DMS 273 (cell line): ENCODE results near the gene KLHL29.
"Not testable (repeated sequence)": the region's sequence is repeated elsewhere in the genome, so short reads cannot be mapped to it uniquely, and the experiment has no call there.

Experiments
- DNase-seq: peaks from one replicate; lab custom pipeline; 2025; ENCODE audit not compliant: unreplicated experiment; lab: John Stamatoyannopoulos, UW

KLHL29 gene

DNA sequence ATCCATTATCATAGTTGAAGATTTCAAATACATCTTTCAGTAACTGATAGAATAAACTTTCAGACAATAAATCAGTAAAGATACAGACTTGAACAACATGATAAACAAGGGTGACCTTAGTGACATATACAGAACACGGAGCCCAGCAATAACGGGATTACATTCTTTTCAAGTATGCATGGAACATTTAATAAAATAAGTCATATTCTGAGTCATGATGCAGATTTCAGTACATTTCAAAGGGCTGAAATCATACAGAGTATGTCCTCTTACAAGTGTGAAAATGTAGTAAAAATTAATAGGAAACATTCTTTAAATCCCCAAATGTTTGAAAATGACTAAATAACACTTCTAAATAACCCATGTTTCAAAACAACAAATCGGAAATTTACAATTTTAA lies 17.2 kb upstream of the KLHL29 start:
- no peak for DNase-seq

DNA sequence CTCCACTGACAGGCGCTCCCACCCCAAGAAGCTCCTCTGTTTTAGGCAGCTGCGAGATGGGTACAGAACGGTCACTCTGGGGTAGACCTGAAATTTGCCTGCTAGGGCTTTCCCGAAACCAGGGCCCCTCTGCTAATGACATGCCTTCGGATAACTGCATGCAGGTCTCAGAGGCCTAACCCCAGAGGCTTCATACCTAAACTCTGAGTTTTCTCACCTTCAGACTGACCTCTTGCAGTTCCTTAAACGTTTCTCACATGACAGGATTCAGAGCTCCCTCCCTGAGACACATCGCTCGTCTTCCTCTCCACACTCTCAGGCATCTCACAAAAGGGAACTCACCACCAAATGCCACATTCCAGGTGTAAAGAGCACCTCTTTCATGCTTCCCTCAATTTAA lies 11.3 kb upstream of the KLHL29 start:
- no peak for DNase-seq

DNA sequence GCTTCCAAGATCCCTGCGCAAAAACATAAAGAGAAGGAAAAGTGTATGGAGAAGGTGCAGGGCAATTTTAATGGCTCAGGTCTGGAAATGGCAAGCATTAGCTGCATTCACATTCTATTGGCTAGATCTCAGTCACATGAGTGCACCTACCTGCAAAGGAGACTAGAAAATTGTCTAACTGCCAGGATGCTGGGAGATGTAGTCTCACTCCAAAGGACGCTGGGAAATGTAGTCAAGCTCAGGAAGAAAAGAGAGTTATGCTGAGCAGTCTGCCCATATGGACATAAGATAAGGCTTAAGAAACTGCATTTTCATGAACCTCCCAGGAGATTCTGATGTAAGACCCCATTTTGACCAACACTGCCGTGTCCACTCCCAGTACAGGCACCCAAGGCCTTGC lies 9.5 kb upstream of the KLHL29 start:
- DNase-seq: peak; percentile 80

DNA sequence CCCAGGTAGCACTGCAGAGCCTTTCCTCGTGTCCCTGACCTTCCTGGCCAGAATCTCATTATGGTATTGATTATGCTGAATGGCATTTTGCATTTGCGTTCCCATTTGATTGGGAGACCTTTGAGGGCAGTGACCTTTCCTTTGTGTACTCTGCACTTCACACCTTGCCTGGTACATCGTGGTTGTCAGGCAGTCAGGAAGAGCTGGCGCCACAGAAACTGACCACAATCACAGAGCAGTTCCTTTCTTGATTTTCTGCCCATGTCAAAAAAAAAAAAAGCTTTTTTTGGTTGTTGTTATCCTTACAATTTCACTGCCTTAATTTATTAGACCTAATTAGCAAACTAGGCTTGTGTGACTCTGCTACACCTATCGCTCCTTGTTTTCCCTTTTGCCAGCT lies 8.9 kb upstream of the KLHL29 start:
- no peak for DNase-seq

DNA sequence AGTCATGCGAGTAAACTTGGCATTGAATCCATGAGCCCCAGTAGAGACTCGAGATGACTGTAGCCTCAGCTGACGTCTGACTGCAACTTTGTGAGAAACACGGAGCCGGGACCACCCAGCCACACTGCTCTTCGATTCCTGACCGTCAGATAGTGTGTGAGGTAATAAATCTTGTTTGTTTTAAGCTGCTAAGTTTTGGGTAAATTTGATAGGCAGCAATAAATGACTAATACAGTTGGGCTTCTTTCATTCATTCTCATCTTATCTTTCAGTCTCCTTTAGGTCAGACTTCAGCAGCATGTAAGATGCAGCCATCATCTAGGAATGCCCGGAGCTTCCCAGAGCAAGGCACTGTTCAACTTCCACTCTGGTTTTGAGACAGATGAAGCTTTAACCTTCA lies 8.0 kb upstream of the KLHL29 start:
- DNase-seq: no peak

DNA sequence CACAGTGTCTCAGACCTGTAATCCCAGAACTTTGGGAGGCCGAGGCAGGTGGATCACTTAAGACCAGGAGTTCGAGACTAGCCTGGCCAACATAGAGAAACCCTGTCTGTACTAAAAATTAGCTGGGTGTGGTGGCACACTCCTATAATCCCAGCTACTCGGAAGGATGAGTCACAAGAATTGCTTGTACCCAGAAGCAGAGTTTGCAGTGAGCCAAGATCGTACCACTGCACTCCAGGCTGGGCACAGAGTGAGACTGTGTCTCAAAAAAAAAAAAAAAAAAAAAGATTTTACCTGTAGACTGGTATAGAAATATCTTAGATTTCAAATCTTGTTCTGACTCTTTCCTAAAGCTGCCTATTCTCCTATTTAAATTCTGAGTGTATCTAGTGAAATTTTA lies 7.2 kb upstream of the KLHL29 start:
- DNase-seq: no peak

DNA sequence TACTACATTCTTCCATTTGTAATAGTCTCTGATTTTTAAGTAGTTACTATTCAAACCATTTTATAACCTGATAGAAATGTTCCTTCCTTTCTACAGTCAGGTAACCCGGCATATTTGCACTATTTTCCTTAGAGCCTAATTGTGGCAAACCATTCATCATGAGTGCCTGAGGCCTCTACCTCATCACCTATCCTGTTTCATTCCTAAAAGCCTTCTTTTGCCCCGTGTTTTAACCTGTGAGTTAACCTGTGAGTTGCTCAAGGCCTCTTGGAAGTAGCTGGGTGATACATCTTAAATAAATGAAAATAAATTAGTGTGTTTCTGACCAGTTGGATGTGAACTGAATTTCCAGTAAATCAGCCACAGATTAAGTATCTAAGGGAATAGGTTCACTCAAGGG lies 6.5 kb upstream of the KLHL29 start:
- DNase-seq: no peak

DNA sequence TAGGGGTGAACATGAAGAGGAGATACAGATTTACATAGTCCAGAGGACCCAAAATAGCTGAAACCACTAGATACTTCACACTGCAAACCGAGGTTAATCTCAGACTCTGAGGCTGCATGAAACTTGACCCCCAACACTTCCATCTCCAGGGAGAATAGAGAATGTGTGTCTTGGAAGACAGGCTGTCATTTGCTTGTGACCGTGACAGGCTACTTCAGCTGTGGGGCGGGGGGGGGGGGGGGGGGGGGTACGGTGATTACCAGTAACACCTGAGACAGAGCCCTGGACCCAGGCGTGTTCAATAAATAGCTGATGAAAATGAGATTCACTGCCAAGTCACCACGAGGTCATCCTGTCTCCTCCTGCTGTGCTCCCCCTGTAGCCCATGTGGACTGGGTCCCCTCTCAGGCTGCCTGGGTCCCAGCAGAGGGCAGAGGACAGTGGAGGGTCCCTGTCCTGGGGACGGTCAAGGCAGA lies 5.7 kb upstream of the KLHL29 start:
- no peak for DNase-seq

DNA sequence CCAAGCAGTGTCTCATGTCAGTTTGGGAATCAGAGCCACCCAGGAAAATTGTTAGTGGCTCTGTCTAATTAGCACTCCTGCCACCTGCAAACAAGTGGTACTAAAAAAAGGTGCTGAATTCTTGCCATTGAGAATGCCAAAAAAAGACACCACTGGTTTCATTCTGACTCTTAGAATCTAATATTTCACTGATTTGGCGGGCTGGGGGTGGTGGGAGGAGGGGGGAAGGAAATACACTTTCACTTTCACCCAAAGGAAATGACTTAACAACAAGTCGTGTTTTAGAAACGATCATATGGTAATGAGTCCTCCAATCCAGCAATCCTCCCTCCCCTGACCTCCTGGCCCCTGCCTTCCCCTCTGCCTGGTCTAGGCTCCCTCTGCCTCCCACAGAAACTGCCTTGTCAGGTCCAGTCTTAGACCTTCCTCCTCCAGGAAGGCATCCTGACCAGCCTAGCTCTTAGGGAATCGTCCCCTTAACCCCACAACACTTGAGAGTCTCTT lies 4.4 kb upstream of the KLHL29 start:
- DNase-seq: no peak

DNA sequence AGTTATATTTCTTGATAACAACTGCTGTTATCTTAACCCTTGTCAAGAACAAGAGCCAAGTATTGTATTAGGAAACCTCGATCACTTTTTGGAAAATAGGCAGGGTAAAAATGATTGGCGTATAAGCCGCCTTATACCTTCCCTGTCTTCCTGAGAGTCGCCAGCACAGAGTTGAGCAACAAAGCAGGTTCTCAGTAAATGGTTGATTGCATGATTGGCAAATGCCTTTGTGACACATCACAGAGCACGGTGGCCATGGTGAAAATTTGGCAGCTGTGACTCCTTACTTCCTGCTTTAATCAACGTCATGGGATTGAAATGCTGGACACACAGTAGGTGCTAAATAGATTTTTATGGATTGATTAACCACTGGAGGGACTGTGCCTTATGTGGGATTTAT lies 3.9 kb upstream of the KLHL29 start:
- peak; percentile 79 for DNase-seq

DNA sequence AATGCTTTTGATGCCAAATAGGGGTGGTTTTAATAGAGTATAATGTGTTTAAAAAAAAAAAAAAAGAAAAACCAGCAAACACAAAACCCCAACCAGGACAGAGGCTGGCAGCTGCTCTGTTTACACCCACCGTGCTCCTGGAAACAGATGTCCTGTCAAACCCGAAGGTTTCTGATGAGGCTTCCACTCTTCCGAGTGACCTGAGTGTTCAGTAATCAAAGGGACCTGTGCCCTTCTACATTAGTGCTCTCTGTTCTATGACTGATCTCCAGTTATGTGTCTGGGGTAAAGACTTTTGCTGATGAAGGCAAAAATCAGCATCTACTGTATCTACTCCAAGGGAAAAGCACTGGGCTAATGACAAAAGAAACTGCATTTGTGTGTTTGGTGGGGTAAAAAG lies 3.5 kb upstream of the KLHL29 start:
- peak; percentile 59 for DNase-seq

DNA sequence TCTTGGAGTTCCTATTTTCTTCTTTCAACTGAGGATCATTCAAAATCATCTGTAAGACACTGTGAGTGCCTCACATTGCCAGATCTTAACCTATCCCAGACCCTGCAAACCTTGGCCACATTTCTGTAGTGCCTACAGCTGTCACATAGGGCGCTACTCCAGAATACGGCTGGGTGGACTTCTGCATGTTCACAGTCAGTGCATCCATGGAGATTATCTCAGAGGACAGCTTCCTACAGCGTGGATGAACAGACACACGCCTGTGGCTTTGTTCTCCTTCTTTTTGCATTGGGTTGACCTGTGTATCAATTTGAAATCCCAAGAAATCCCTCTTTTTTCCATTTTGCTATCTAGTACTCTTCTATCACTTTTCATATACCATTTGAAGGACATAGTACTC lies 1.9 kb upstream of the KLHL29 start:
- peak; percentile 20 for DNase-seq

DNA sequence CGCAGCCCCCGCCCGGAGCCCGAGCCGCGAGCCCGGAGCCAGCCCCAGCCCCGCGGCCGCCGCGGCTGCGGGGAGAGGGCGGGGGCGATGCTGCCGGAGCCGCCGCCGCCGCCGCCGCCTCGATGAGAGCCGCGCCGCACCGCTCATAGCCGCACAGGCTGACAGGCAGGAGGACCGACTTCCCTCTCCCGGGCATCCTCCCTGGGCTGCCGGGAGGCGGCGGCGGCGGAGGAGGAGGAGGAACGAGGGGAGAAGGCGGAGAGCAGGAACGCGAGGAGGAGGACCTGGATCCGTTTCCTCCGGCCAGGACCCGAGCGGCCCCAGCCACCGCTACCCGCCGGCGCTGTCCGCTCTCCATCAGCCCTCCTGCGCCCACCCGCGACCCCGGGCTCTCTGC lies 370 bp downstream of the KLHL29 start:
- peak; percentile 81 for DNase-seq

DNA sequence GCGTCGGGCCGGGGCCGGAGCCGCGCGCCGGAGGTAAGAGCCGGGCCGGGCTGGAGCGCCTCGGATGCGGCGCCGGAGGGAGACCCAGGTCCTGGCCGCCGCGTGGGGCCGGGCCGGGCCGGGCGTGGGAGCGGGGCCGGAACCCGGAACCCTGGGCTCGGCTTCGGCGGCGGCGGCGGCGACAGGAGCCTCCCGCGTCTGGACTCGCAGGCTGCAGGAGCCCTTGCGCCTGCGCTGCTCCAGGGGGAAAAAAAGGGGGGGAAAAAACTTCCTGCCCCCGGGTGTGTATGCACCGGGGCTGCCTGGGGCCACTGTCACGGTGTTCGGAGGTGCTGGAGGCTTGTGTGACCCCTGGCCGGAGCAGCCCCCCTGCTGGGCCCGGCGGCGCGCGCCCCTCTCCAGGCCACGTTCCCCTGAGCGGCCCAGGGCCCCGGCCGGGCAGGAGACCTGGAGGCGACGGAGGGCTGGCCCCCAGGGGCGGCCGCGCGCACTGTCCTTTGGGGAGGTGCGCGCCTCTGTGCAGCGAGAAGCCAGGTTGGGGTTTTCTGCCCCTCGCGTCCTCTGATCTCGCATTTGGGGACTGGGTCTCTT lies 864 bp downstream of the KLHL29 start:
- DNase-seq: peak; percentile 65

DNA sequence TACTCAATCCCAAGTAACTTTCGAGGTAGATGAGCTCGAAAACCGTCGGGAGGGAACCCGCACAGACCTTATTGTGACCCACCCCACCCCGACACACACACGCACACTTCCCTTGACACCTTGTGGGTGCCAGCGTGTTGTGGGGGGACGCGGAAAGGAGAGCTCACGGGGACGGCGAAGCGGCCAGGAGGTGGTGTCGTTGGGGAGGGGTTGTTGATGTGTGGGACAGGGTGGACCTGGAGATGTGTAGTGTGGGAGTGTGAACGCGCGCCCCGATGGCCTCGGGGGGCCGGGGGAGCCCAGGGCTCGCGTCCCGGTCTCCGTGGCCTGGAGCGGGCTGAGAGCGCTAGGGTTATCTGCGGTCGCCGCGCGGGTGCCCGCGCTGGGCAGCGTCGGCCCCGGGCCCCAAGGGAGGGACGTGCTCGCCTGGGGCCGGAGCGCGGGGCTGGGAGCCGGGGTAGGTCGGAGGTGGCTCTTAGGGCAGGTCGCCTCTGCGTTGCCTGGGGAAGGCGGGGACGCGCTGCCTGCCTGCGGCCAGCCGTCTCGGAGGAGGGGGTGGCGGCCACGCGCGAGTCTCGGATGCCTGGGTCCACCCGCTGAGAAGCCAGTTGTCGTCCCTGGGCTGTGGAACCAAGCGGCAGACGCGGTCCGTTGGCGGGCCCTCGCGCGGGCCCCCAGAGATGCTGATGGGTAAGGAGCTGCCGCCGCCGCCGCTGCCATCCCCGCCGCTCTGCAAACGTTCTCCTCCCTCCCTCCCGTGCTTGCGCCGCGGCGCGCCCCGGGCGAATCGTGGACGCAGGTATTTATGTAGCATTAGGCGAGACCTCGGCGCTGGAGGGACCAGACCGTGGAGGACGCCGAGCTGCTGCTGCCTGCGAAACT lies 1.6 kb downstream of the KLHL29 start:
- peak; percentile 62 for DNase-seq

DNA sequence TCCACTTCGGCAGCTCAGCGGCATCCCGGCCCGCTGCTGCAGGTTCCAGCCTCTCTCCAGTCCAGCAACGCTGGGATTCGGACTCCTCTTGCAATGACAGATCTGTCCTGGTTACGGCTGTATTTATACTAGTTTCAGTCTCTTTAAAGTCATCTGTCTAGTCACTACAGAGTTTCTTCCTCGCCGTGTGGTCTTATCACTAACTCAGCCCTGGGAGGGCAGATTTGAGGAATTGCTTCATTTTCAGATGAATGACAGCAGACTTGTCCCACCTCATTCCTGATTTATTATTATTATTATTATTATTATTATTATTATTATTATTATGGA lies 2.2 kb downstream of the KLHL29 start:
- DNase-seq: no peak

DNA sequence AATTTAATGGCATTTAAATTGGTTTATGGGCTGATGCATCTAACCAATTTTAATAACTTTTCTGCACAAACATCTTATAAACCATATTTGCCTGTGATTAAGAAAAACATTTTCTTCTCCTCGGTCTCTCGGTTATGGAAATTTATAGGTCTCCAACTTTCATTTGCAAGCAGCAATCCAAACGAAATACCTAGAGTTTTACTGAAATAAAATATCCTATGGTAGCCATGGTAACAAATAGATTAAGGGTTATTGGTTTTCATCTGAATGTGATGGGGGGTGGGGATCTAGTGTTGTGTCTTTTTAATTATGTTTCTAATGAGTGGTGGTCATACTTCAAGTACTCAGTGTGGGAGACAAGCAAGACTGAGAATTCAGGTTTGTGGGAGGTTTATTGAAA lies 2.9 kb downstream of the KLHL29 start:
- no peak for DNase-seq

DNA sequence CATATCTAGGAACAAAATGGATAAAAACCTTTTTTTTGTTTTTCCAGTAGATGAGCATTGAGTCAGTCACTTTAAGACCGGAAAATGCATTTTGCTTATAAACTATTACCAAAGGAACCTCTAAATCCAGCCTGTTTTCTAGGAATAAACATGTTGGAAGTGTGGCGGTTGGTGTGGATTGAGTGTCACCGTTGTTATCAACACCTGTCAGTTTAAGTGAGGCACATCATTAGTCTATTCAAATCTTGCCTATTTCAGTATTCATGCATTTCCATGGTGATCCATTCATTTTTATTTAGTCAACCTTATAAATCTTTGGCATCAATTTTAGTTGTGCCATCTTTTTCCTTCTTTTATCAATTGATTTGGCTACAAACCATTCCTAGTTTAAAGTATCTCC lies 3.3 kb downstream of the KLHL29 start:
- no peak for DNase-seq

DNA sequence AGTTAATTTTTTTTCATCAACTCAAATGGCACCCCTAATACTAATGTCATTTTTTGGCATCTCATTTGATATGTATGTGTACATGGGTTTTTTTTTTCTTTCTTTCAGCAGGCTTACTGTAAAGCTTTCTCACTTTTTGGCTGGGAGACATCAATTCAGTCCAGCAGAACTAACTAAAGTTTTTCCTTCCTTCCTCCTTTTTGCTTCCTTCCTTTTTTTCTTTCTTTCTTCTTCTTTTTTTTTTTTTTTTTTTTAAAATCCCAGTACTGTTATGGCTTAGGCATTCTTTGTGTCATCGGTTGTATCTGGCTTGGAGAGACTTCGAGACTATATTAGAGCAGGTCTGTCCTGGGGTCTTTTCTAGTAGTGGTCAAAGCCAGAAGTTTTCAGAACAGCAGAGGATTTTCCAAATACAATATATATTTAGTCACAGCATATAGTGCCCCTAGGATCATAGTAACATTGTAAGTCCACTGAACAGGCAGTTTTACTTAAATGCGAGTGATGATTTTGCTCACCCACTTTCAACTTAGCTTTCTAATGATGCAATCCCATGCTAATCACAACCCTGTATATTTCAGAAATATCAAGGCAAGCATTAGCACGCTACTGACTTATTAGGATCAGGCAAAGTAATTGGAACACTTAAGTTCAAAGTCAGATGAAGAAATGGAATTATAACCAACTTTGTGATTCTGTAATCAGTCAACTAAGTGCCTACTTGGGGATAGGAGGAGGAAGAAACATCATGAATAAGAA lies 4.0 kb downstream of the KLHL29 start:
- DNase-seq: no peak

DNA sequence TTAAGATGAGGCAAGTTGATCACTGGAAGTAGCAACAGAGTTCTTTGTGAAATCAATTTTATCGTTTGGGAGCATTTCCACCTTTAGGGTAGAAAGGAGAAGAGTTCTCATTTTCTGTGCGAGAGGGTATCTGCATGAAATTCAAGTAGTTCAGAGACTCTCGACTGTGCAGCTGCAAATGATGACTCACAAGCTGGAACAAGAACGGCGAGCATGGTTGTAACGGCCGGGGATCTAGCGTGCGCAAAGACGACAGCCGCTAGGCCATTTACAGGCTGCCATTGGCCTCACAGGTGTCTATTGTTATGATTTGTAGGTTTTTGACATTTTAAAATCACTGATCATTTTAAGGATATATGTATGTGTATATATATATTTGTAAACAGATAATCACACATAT lies 5.2 kb downstream of the KLHL29 start:
- DNase-seq: no peak

DNA sequence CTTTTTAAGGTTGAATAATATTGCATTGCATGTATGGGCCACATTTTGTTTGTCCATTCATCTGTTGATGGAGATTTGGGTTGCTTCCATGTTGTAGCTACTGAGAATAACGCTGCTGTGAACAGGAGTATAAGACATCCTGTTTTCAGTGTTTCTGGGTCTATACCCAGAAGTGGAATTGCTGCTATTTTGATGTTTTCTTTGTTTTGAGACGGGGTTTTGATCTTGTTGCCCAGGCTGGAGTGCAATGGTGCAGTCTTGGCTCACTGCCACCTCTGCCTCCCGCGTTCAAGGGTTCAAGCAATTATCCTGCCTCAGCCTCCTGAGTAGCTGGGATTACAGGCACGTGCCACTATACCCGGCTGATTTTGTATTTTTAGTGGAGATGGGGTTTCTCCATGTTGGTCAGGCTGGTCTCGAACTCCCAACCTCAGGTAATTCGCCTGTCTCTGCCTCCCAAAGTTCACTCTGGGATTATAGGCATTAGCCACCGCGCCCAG lies 6.3 kb downstream of the KLHL29 start:
- DNase-seq: not testable (repeated sequence)

DNA sequence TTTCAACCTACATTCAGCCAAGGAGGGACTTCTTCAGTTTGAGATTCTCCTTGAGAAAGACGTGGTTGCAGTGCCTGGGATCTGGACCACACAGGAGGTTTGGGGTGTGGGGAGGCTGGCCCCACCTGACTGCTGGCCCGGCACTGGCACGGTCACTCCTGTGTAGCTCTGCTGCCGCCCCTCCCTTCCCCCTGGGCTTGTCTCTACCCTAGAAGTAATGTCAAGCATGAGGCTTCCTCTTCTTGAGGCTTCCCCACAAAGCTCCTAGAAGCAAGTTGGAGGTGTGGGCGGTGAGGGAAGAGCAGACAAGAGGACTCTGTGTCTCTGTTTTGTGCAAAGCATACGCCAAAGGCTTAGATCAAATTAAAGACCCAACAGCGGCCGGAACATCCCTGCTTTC lies 8.7 kb downstream of the KLHL29 start:
- DNase-seq: no peak
